ENCODE results near the gene RHBDF1. TPM values are rescaled to one million over a fixed set of nuclear protein-coding genes. Genes with fewer than 3 reads are reported as not detected.

The RHBDF1 gene
- total RNA-seq, 1 donor from 2014 or later: 27.3 TPM

- H3K9me3 Mint-ChIP-seq: no peaks in the 10 kb centered on the region
- no peak for TF ChIP-seq CTCF (conservative IDR thresholded peaks at IDR 0.05)
- DNase-seq (ENCODE audit: extremely low spot score, unreplicated experiment): no peak
- peaks cover 4% of the 10 kb centered on the region for H3K4me1 Mint-ChIP-seq (ENCODE audit: unreplicated experiment)
- no peak overlapping the region for H3K27ac Mint-ChIP-seq
- no peaks in the 10 kb centered on the region for H3K27me3 Mint-ChIP-seq
- H3K4me3 Mint-ChIP-seq: no peak overlapping the region
- peaks cover 4% of the 10 kb centered on the region for H3K36me3 Mint-ChIP-seq
Observed at GRCh38 chr16:105521-105920, 33.1 kb upstream of the RHBDF1 start.

- no peak for DNase-seq (ENCODE audit: extremely low spot score, unreplicated experiment)
- no peak for TF ChIP-seq CTCF (conservative IDR thresholded peaks at IDR 0.05)
- Mint-ChIP-seq H3K4me3 (no peak overlapping the region), H3K27me3 (no peaks in the 10 kb centered on the region), H3K9me3 (no peaks in the 10 kb centered on the region), H3K4me1 (ENCODE audit: unreplicated experiment) (peaks cover 4% of the 10 kb centered on the region), H3K36me3 (peaks cover 4% of the 10 kb centered on the region), H3K27ac (no peak overlapping the region)
Observed at GRCh38 chr16:104928-105327, 32.5 kb upstream of the RHBDF1 start.

- no peak for TF ChIP-seq CTCF (conservative IDR thresholded peaks at IDR 0.05)
- H3K27ac Mint-ChIP-seq: no peak overlapping the region
- DNase-seq (ENCODE audit: extremely low spot score, unreplicated experiment): no peak
Observed at GRCh38 chr16:104355-104754, 31.9 kb upstream of the RHBDF1 start.

GRCh38 chr16:102060-102855 is 29.8 kb upstream of the RHBDF1 start:
- no peak for TF ChIP-seq CTCF (conservative IDR thresholded peaks at IDR 0.05)
- Mint-ChIP-seq H3K4me1 (ENCODE audit: unreplicated experiment) (peaks cover 4% of the 10 kb centered on the region), H3K9me3 (no peaks in the 10 kb centered on the region), H3K27ac (no peak overlapping the region), H3K27me3 (no peaks in the 10 kb centered on the region), H3K36me3 (peaks cover 4% of the 10 kb centered on the region), H3K4me3 (no peak overlapping the region)
- no peak for DNase-seq (ENCODE audit: extremely low spot score, unreplicated experiment)

More at GRCh38 chr16:104355-104754, 31.9 kb upstream of the RHBDF1 start:
- Mint-ChIP-seq H3K9me3 (no peaks in the 10 kb centered on the region), H3K4me1 (ENCODE audit: unreplicated experiment) (peaks cover 4% of the 10 kb centered on the region), H3K4me3 (no peak overlapping the region), H3K27me3 (no peaks in the 10 kb centered on the region), H3K36me3 (peaks cover 4% of the 10 kb centered on the region)

GRCh38 chr16:101586-101985 is 29.2 kb upstream of the RHBDF1 start:
- Mint-ChIP-seq H3K36me3 (no peaks in the 10 kb centered on the region), H3K27me3 (no peaks in the 10 kb centered on the region), H3K27ac (no peak overlapping the region), H3K4me1 (ENCODE audit: unreplicated experiment) (no peaks in the 10 kb centered on the region), H3K4me3 (no peak overlapping the region), H3K9me3 (no peaks in the 10 kb centered on the region)
- no peak for DNase-seq (ENCODE audit: extremely low spot score, unreplicated experiment)
- no peak for TF ChIP-seq CTCF (conservative IDR thresholded peaks at IDR 0.05)

All from type B pancreatic cell (in vitro differentiated cells).